Measurements from ENCODE around the gene SYT9.

GRCh38 chr11:7515447-7515886 lies 263.8 kb downstream of the SYT9 start:
- TF ChIP-seq CTCF (IDR thresholded peaks at IDR 0.05; ENCODE audit: insufficient read depth, low read depth, low read length) (no peak), EZH2 (IDR thresholded peaks at IDR 0.05; ENCODE audit: insufficient read depth, low read length) (no peak)

Data from astrocyte (in vitro differentiated cells and primary cell).